Brain microvascular endothelial cell (primary cell): ENCODE results near the gene ISLR.

Experiments used
- DNase-seq: peaks from one replicate; pipeline ENCODE4 v3.0.0-alpha.2; 2020
- H3K27ac ChIP-seq: fragments of 250-450 bp; sonication (Bioruptor Pico); 2 replicates; pipeline ENCODE4 v1.5.1; 2020; ENCODE audit warnings: mild to moderate bottlenecking, moderate library complexity
- H3K27me3 ChIP-seq: fragments of 250-450 bp; sonication (Bioruptor Pico); replicated peaks from 2 replicates; pipeline ENCODE4 v1.5.1; 2020; ENCODE audit warnings: mild to moderate bottlenecking
- H3K36me3 ChIP-seq: fragments of 250-450 bp; sonication (Bioruptor Pico); replicated peaks from 2 replicates; pipeline ENCODE4 v1.5.1; 2020; ENCODE audit warnings: mild to moderate bottlenecking
- H3K4me3 ChIP-seq: 2 replicates; pipeline ENCODE4 v1.5.1; 2011; ENCODE audit warnings: low read depth, mild to moderate bottlenecking, control low read depth, low read length, moderate library complexity
- CTCF ChIP-seq: IDR thresholded peaks from 2 replicates; pipeline ENCODE4 v1.5.1; 2011; ENCODE audit warnings: low read depth, mild to moderate bottlenecking, moderate library complexity, low read length, control low read depth, inconsistent platforms; ENCODE audit errors: missing control alignments
- in situ Hi-C: cut with HindIII; loops from 2 replicates; pipeline ENCODE4 v1.10.0; 2017; ENCODE audit warnings: low sequenced_read_pairs, low pct_ligation_motif_present

Gene ISLR

GRCh38 chr15:74200871-74201419 lies 27.4 kb downstream of the ISLR start:
- DNase-seq: peak; percentile 29
- H3K4me3 ChIP-seq: peak overlapping the region; percentile 15
- peak overlapping the region; percentile 87 for H3K27ac ChIP-seq
- in situ Hi-C loops: no loop called here
- H3K36me3 ChIP-seq: no peaks in the 10 kb centered on the region
- no peak for TF ChIP-seq CTCF
- H3K27me3 ChIP-seq: no peaks in the 10 kb centered on the region

- DNase-seq: peak; percentile 70
- peak overlapping the region; percentile 30 for H3K4me3 ChIP-seq
- TF ChIP-seq CTCF: no peak
- no peaks in the 10 kb centered on the region for H3K36me3 ChIP-seq
- H3K27me3 ChIP-seq: no peaks in the 10 kb centered on the region
- peak overlapping the region; percentile 87 for H3K27ac ChIP-seq
- in situ Hi-C loops: no loop called here
These were observed 28.4 kb downstream of the ISLR start for GRCh38 chr15:74201710-74202420.

GRCh38 chr15:74202452-74203401 lies 29.2 kb downstream of the ISLR start, which contains the start of gene STRA6:
STRA6 (minus strand) TSS chr15:74202787; CDS start chr15:74202267, 520 bp downstream.
- in situ Hi-C loops: no loop called here
- Histone ChIP-seq H3K27me3 (no peaks in the 10 kb centered on the region), H3K27ac (peak within 1 kb of the TSS; percentile 87), H3K4me3 (peak within 1 kb of the TSS; percentile 30), H3K36me3 (no peaks in the 10 kb centered on the region)
- DNase-seq: no peak
- no peak for TF ChIP-seq CTCF

GRCh38 chr15:74203914-74204431 lies 30.5 kb downstream of the ISLR start:
- Histone ChIP-seq H3K36me3 (no peaks in the 10 kb centered on the region), H3K27me3 (no peaks in the 10 kb centered on the region), H3K27ac (peak overlapping the region; percentile 34), H3K4me3 (no peak overlapping the region)
- in situ Hi-C loops: no loop called here
- peak; percentile 74 for DNase-seq
- peak; percentile 6 for TF ChIP-seq CTCF

- Histone ChIP-seq H3K4me3 (no peak overlapping the region), H3K27ac (no peak overlapping the region), H3K27me3 (no peaks in the 10 kb centered on the region), H3K36me3 (no peaks in the 10 kb centered on the region)
- no peak for DNase-seq
- no peak for TF ChIP-seq CTCF
- in situ Hi-C loops: no loop called here
These were observed 32.1 kb downstream of the ISLR start for GRCh38 chr15:74205582-74205947.
